GM06990 (cell line): Measurements from ENCODE around the gene TIMM10.
A peak's percentile ranks its signal among the peaks of the same experiment; 100 is the strongest.

ENCODE experiments used
- DNase-seq: peaks from one replicate; pipeline ENCODE4 v3.0.0-alpha.2; 2011; ENCODE audit not compliant: insufficient read length; ENCODE audit errors: extremely low read depth
- H3K27me3 ChIP-seq: replicated peaks from 2 replicates; pipeline ENCODE4 v1.6.0; 2011; ENCODE audit warnings: low read length; ENCODE audit not compliant: control insufficient read depth, insufficient read depth
- H3K36me3 ChIP-seq: 2 replicates; pipeline ENCODE4 v1.5.1; 2011; ENCODE audit warnings: low read length; ENCODE audit not compliant: control insufficient read depth, insufficient read depth
- H3K4me3 ChIP-seq: replicated peaks from 2 replicates; pipeline ENCODE4 v1.5.1; 2011; ENCODE audit warnings: low read depth, mild to moderate bottlenecking, control low read depth, low read length
- CTCF ChIP-seq: IDR thresholded peaks from 2 replicates; pipeline ENCODE4 v1.5.1; 2011; ENCODE audit warnings: low read length, control low read depth, mild to moderate bottlenecking, inconsistent platforms; ENCODE audit not compliant: insufficient read depth, poor library complexity, severe bottlenecking

TIMM10 gene

DNA sequence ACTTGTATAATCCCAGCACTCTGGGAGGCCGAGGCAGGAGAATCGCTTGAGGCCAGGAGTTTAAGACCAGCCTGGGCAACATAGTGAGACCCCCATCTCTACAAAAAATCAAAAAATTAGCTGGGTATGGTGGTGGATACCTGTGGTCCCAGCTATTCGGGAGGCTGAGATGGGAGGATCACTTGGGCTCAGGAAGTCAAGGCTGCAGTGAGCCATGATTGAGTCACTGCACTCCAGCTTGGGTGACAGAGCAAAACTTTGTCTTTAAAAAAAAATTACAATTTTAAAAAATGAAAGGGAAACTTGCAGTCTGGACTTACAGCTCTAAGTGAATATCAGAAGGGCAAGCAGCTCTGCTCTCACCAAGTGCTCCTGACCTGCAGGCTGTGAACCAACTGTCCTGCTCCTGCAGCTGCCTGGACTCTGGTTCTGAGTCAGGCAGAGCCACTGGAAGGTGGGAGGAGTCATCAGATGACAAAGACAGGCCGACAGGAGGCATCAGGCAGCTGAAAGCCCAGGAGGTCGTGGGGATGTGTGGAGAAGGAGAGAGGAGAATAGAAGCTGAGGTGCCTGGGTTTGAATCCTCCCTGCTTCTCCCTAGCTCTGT is 16.4 kb upstream of the TIMM10 start:
- no peak overlapping the region for H3K4me3 ChIP-seq
- H3K36me3 ChIP-seq: peaks cover 10% of the 10 kb centered on the region
- no peaks in the 10 kb centered on the region for H3K27me3 ChIP-seq
- peak; percentile 4 for TF ChIP-seq CTCF
- DNase-seq: no peak

GRCh38 chr11:57546451-57546850 is 15.9 kb upstream of the TIMM10 start:
- no peak for TF ChIP-seq CTCF
- Histone ChIP-seq H3K4me3 (no peak overlapping the region), H3K36me3 (peaks cover 9% of the 10 kb centered on the region), H3K27me3 (no peaks in the 10 kb centered on the region)
- no peak for DNase-seq

DNA sequence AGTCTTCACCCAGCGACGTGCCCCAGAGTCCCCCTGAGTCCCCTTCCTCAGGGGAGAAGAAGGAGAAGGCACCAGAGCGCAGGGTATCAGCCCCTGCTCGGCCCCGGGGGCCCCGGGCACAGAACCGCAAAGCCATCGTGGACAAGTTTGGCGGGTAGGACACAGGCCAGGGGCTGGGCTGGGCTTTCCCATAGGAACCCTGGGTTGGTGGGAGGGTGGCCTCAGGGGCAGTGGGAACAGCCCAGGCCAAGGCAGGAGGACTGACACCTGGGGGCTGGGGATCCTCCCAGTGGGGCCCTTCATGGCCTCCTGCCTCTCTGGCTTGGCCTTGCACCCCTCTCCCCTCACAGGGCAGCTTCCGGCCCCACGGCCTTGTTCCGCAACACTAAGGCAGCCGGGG is 15.3 kb upstream of the TIMM10 start:
- H3K27me3 ChIP-seq: no peaks in the 10 kb centered on the region
- no peak overlapping the region for H3K4me3 ChIP-seq
- H3K36me3 ChIP-seq: peaks cover 8% of the 10 kb centered on the region
- no peak for TF ChIP-seq CTCF
- no peak for DNase-seq

DNA sequence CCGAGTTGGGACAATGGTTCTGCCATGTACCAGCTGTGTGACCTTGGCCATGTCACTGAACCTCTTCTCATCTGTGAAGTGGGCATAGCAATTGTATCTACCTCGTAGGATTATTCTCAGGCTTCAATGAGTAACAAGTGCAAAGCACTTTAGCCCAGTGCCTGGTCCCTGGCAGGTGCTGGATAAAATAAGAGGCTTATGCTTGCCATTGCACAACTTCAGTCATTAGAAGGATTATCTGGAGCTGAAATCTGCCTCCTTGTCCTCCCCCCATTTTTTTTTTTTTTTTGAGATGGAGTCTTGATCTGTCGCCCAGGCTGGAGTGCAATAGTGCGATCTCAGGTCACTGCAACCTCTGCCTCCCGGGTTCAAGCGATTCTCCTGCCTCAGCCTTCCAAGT is 14.0 kb upstream of the TIMM10 start:
- Histone ChIP-seq H3K4me3 (no peak overlapping the region), H3K36me3 (peaks cover 2% of the 10 kb centered on the region), H3K27me3 (no peaks in the 10 kb centered on the region)
- no peak for TF ChIP-seq CTCF
- no peak for DNase-seq

GRCh38 chr11:57543593-57543992 is 13.0 kb upstream of the TIMM10 start:
- Histone ChIP-seq H3K4me3 (no peak overlapping the region), H3K27me3 (no peaks in the 10 kb centered on the region), H3K36me3 (peaks cover 4% of the 10 kb centered on the region; the same call in 1 of the 2 replicates)
- no peak for DNase-seq
- TF ChIP-seq CTCF: no peak

DNA sequence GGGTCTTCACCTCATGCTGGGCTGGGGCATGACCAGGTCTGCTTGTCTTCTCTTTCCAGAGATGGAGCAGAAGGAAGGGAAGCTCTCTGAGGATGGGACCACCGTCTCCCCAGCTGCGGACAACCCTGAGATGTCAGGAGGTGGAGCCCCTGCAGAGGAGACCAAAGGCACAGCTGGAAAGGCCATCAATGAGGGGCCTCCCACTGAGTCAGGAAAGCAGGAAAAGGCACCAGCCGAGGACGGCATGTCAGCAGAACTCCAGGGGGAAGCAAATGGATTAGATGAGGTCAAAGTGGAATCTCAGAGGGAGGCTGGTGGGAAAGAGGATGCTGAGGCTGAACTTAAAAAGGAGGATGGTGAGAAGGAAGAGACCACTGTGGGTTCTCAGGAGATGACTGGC is 12.0 kb upstream of the TIMM10 start:
- no peaks in the 10 kb centered on the region for H3K27me3 ChIP-seq
- H3K36me3 ChIP-seq: peaks cover 2% of the 10 kb centered on the region; the same call in 1 of the 2 replicates
- no peak for DNase-seq
- TF ChIP-seq CTCF: no peak
- no peak overlapping the region for H3K4me3 ChIP-seq
